NCI-H2171 treated with DMSO at 0.1 percent for 48 hours (cell line): ENCODE data around the gene LY86.
"Not testable (repeated sequence)": the region's sequence is repeated elsewhere in the genome, so short reads cannot be mapped to it uniquely, and the experiment has no call there.

Source experiments
- DNase-seq: peaks from one replicate; lab custom pipeline; 2025; lab: John Stamatoyannopoulos, UW

LY86 gene

DNA sequence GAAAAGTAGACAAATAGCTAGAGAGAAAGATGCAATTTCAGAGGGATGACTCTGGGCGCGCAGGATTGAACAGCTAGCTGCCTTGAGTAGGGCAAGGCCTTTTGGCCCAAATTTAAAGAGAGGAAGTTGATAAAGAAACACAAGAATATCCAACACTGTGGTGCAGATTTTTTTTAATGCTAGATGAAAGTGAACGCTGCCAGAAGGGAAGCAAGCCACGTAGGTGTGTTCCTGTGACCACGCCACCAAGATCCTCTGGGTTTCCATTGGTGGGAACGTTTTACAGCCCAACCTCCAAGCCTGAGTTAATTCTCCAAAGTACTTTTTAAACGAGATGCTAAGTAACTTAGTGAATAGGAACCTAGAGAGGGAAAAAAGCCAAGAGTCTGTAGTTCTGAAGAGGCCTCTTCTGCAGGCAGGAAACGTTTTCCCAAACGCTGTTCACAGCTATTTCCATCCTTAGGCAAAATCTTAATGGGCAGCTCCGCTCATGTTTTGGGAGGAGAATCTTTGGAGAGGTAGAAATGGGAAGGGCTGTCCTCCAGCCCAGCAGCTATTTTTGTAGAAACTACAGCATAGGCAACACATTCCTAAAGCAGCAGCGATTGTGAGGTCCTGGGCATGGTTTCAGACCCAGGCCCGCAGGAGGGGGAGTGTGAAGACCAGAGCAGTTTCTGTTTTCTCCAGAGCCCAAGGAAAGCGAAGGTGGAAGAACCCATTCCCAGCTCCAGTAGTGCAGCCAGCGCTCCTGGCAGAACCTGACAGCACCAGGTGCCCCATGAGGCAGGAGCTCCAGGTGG is 8.2 kb downstream of the LY86 start:
- DNase-seq: no peak

- no peak for DNase-seq
Measured at GRCh38 chr6:6597682-6598081, 9.2 kb downstream of the LY86 start.

GRCh38 chr6:6599468-6599873 is 11.0 kb downstream of the LY86 start:
- DNase-seq: no peak

GRCh38 chr6:6600875-6601274 is 12.4 kb downstream of the LY86 start:
- peak; percentile 86 for DNase-seq

- no peak for DNase-seq
Measured at GRCh38 chr6:6602262-6602661, 13.7 kb downstream of the LY86 start.

DNA sequence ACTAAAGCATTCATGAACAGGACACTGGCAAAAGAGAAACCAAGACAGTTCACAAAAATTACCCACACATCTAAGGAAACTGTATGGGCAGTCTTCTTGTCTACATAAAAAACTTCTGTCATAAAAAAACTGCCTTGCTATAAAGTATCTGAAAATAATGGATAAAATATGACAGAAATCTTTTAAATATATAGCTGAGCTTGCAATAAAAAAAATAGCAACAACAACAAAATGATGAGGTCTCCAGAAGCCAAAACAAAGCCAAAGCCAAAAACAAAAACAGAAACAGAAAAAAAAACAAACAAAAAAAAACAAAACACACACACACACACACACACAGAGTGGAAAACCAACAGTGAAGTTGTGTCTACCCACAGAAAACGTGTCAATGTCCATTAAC is 14.8 kb downstream of the LY86 start:
- no peak for DNase-seq

DNA sequence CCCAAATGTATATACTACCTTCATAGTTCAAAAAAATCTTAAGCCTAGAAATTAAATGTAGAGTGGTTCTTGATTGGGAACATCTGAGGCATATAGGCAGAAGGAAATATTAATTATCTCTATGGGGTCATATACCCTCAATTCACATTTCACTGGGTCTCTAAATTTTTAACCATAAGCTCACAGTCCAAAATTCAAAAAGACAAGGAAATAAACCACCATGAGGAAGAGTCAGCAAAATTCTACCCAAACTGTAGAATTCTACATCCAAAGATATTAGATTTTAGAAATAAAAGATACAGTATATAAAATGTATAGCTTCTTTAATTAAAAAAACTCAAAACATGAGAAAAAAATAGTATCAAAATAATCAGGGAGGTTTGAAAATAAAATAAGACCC is 15.5 kb downstream of the LY86 start:
- DNase-seq: no peak

DNA sequence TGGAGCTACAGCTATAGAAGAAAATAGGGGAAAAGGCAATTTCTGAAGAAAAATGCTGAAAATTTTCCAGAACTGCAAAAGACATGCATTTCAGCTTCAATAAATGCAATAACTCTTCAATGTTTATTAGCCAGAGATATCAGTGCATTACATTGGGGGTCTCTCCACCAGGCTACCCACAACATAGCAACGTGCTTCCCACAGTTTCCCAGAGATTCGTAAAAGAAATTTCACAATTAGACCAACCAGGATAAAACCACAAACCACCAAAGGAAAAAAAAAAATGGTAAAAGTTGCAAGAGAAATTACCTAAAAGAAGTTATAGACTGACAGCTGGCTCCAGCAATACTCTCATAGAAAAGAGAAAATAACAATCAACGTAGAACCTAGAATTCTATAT is 16.0 kb downstream of the LY86 start:
- DNase-seq: no peak

- no peak for DNase-seq
Measured at GRCh38 chr6:6605873-6606272, 17.4 kb downstream of the LY86 start.

GRCh38 chr6:6606391-6607030 is 18.0 kb downstream of the LY86 start:
- not testable (repeated sequence) for DNase-seq

GRCh38 chr6:6609450-6609849 is 20.9 kb downstream of the LY86 start:
- DNase-seq: no peak

GRCh38 chr6:6610031-6610591 is 21.6 kb downstream of the LY86 start:
- no peak for DNase-seq

DNA sequence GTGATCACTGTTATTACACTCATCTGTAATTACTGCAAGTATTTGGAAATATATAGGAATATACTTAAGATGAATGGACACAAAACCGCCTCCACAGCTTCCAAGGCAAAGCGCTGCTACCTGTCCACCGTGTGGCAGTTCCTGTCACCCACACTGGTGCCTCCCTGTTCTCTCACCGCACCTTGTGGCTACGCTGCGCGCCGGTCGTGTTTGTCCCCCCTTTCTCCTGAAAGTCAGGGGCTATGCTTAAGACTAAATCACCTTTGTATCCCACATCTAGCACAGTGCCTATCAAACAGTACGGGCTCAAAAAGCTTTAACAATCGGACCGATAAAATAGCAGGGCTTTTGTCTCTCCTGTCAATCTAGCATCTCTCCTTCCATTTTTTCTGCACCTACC is 23.0 kb downstream of the LY86 start:
- DNase-seq: no peak

DNA sequence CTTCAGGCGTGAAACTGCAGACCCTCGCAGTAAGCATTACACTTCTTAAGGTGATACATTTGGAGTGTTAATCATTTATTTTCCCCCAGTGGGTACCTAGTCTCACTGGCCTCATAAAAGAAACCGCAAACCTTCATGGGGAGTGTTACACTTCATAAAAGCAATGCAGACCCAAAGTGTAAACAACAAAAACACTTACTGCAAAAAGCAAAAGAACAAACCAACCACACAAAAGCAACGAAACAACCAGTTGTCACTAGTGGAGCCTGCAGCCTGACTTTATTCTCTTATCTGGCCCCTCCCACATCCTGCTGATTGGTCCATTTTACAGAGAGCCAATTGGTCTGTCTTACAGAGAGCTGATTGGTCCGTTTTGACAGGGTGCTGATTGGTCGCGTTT is 23.8 kb downstream of the LY86 start:
- DNase-seq: no peak

DNA sequence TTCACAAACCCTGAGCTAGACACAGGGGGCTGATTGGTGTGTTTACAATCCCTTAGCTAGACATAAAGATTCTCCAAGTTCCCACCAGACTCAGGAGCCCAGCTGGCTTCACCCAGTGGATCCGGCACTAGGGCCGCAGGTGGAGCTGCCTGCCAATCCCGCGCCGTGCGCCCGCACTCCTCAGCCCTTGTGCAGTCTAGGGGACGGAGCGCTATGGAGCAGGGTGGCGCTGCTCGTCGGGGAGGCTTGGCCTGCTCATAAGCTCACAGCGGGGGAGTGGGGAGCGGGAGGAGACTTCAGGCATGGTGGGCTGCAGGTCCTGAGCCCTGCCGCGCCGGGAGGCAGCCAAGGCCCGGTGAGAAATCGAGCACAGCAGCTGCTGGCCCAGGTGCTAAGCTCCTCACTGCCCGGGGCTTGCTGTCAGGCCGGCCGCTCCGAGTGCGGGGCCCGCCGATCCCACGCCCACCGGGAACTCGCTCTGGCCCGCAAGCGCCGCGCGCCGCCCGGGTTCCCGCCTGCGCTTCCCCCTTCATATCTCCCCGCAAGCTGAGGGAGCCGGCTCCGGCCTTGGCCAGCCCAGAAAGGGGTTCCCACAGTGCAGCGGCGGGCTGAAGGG is 24.7 kb downstream of the LY86 start:
- DNase-seq: not testable (repeated sequence)

DNA sequence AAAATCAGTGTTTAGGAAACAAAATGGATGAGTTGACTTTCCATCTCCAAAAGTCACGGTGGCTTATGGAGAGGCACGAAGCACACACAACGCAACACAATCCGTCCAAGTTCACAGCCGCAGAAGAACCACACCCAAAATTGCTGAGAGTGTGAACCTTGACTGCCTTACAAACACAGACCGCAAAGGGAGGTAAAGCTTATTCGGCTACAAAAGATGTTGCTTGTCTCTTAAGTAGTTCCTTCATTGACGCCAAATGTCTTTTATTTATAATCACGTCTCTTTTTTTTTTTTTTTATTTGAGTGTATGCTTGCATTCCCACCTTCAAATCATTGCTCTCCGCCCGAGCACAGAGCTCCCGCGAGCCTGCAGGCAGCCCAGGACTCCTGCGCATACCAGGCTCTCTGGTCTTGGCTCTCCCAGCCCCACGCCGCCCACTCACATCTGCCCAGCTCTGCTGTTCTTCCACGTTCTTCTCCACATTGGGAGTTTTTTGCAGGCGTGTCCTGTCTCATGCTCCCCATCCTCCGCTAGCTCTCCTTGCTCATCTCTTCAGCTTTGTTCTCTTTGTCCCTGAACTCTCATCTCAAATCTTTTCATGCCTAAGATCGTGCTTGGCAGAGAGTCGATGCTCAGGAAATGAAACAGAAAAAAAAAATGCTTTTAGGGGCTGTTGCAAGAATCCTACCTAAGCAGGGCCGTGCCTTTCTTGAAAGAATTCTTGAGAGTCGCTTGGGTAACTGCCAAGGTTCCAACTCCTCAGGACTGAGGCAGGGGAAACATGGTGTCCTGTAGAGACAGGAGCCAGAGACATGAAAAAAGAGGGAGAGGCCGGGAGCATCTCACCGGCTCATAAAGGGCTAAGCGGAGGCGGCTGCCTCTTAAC is 25.8 kb downstream of the LY86 start:
- no peak for DNase-seq

GRCh38 chr6:6614983-6615349 is 26.4 kb downstream of the LY86 start:
- no peak for DNase-seq

- no peak for DNase-seq
Measured at GRCh38 chr6:6616656-6617055, 28.1 kb downstream of the LY86 start.

GRCh38 chr6:6619021-6619794 is 30.7 kb downstream of the LY86 start:
- peak; percentile 62 for DNase-seq

- no peak for DNase-seq
Measured at GRCh38 chr6:6620766-6621425, 32.4 kb downstream of the LY86 start.

GRCh38 chr6:6622501-6622900 is 34.0 kb downstream of the LY86 start:
- peak; percentile 55 for DNase-seq
